Gastroesophageal sphincter (tissue), 4 donors: ENCODE data around the gene CA6. TPM values are rescaled to one million over a fixed set of nuclear protein-coding genes. Genes with fewer than 3 reads are reported as not detected.
A peak's percentile ranks its signal among the peaks of the same experiment; 100 is the strongest.

Source experiments
- ATAC-seq: fragments of 150-250 bp; one replicate; pipeline ENCODE4 v1.9.1; 2016; ENCODE audit warnings: mild to moderate bottlenecking, moderate library complexity
- H3K27ac ChIP-seq, 4 donors: fragments of 200-600 bp; sonication (generic) in 3 of 4; 1 replicate in 3 of 4; 2 replicates in 1 of 4; pipeline ENCODE4 v1.5.1; 2016 to 2019
- H3K27me3 ChIP-seq: fragments of 200-600 bp; sonication (generic); one replicate; pipeline ENCODE4 v1.5.1; 2019
- H3K36me3 ChIP-seq, 2 donors: fragments of 200-600 bp; sonication (generic); one replicate each; pipeline ENCODE4 v1.5.1; 2019; ENCODE audit warnings: control low read depth in 1 of 2
- H3K4me1 ChIP-seq, 3 donors: fragments of 200-600 bp; sonication (generic); 1 replicate in 2 of 3; 2 replicates in 1 of 3; pipeline ENCODE4 v1.5.1; 2016 to 2019; ENCODE audit warnings: control low read depth in 2 of 3
- H3K4me3 ChIP-seq, 2 donors: fragments of 200-600 bp; sonication (generic); one replicate each; pipeline ENCODE4 v1.5.1; 2019; ENCODE audit warnings: mild to moderate bottlenecking in 1 of 2, moderate library complexity in 1 of 2
- H3K9me3 ChIP-seq, 3 donors: fragments of 200-600 bp; sonication (generic); one replicate each; pipeline ENCODE4 v1.5.1; 2017 to 2019; ENCODE audit warnings: control low read depth in 2 of 3
- CTCF ChIP-seq, 4 experiments: fragments of 200-600 bp in 2 of 4; fragments of 450-650 bp in 2 of 4; sonication (generic) in 1 of 4; IDR thresholded peaks; one replicate each; pipeline ENCODE4 v1.5.1; 2017 to 2019; ENCODE audit warnings: antibody characterized with exemption in 4 of 4, mild to moderate bottlenecking in 2 of 4, moderate library complexity in 2 of 4
- EP300 ChIP-seq: sonication (generic); formaldehyde crosslinking; IDR thresholded peaks from one replicate; pipeline ENCODE4 v1.6.1; 2017; ENCODE audit warnings: antibody characterized with exemption, mild to moderate bottlenecking
- POLR2A ChIP-seq, 2 donors: fragments of 450-650 bp; IDR thresholded peaks; one replicate each; pipeline ENCODE4 v1.6.1; 2017; ENCODE audit warnings: antibody characterized with exemption in 2 of 2, mild to moderate bottlenecking in 2 of 2, moderate library complexity in 1 of 2
- POLR2AphosphoS5 ChIP-seq: sonication (generic); formaldehyde crosslinking; IDR thresholded peaks from one replicate; pipeline ENCODE4 v1.6.1; 2017; ENCODE audit warnings: antibody characterized with exemption
- WGBS, 2 donors: methylation state at CpG; one replicate each; pipeline ENCODE4 v1.1.5; 2018; ENCODE audit warnings: low coverage in 1 of 2; 5-methylcytosine and 5-hydroxymethylcytosine counted together
- total RNA-seq, 4 donors: library from RNA; depleted of rRNA; stranded (reverse); fragments of >200 nt; gene quantifications; one replicate each; pipeline ENCODE4 v1.1.0, GENCODE V29; 2016

CA6 gene
- total RNA-seq, 4 donors from 2014 or later, result not detected

GRCh38 chr1:8950309-8950708 lies 4.6 kb downstream of the CA6 start:
- TF ChIP-seq POLR2AphosphoS5 (no peak), EP300 (no peak), CTCF (IDR thresholded peaks at IDR 0.05) (no peak), POLR2A (IDR thresholded peaks at IDR 0.05) (no peak)
- no peaks in the 10 kb centered on the region for H3K27me3 ChIP-seq
- no peak for ATAC-seq
- H3K9me3 ChIP-seq, result no peaks in the 10 kb centered on the region
- H3K27ac ChIP-seq, result no peak overlapping the region
- no peaks in the 10 kb centered on the region for H3K36me3 ChIP-seq
- H3K4me3 ChIP-seq, result no peak overlapping the region
- no peaks in the 10 kb centered on the region for H3K4me1 ChIP-seq
- WGBS, 2 donors, result 76% methylated on average over 3 of the region's 3 CpGs; no CpG with 5 or more reads in 1 of the 2 donors

GRCh38 chr1:8951231-8951630 lies 5.6 kb downstream of the CA6 start:
- no peak for TF ChIP-seq CTCF (IDR thresholded peaks at IDR 0.05)
- no peak for TF ChIP-seq POLR2AphosphoS5
- TF ChIP-seq EP300, result no peak
- TF ChIP-seq POLR2A (IDR thresholded peaks at IDR 0.05), result no peak
- no peaks in the 10 kb centered on the region for H3K36me3 ChIP-seq
- no peak for ATAC-seq
- no peaks in the 10 kb centered on the region for H3K9me3 ChIP-seq
- no peak overlapping the region for H3K4me3 ChIP-seq
- H3K4me1 ChIP-seq, result no peaks in the 10 kb centered on the region
- no peak overlapping the region for H3K27ac ChIP-seq
- 44 to 68% methylated on average over 3 to 5 of the region's 6 CpGs for WGBS, 2 donors
- no peaks in the 10 kb centered on the region for H3K27me3 ChIP-seq

GRCh38 chr1:8955406-8955805 lies 9.7 kb downstream of the CA6 start:
- peak overlapping the region in 3 of 4 donors; percentile 30 to 85 (median 71) for H3K27ac ChIP-seq
- WGBS, 2 donors, result 21 to 57% methylated on average over 9 to 11 of the region's 11 CpGs
- H3K4me1 ChIP-seq, result no peaks in the 10 kb centered on the region
- H3K9me3 ChIP-seq, result peaks cover 0 to 3% (median 0%) of the 10 kb centered on the region in 3 donors
- no peak for TF ChIP-seq POLR2A (IDR thresholded peaks at IDR 0.05)
- no peak for TF ChIP-seq EP300
- TF ChIP-seq POLR2AphosphoS5, result no peak
- TF ChIP-seq CTCF (IDR thresholded peaks at IDR 0.05), result no peak
- ATAC-seq, result peak; percentile 85
- H3K4me3 ChIP-seq, result no peak overlapping the region
- H3K27me3 ChIP-seq, result no peaks in the 10 kb centered on the region
- no peaks in the 10 kb centered on the region for H3K36me3 ChIP-seq

- 89 to 100% methylated on average over 3 to 16 of the region's 17 CpGs for WGBS, 2 donors
- no peak for ATAC-seq
- no peak overlapping the region for H3K4me3 ChIP-seq
- TF ChIP-seq POLR2AphosphoS5 (no peak), CTCF (IDR thresholded peaks at IDR 0.05) (no peak), POLR2A (IDR thresholded peaks at IDR 0.05) (no peak), EP300 (no peak)
- H3K9me3 ChIP-seq, result peaks cover 0 to 3% (median 0%) of the 10 kb centered on the region in 3 donors
- H3K36me3 ChIP-seq, result no peaks in the 10 kb centered on the region
- no peaks in the 10 kb centered on the region for H3K4me1 ChIP-seq
- no peak overlapping the region for H3K27ac ChIP-seq
- no peaks in the 10 kb centered on the region for H3K27me3 ChIP-seq
These were observed 11.0 kb downstream of the CA6 start for GRCh38 chr1:8956461-8957349.
